ENCODE measurements around the gene SOX9. TPM values are rescaled to one million over a fixed set of nuclear protein-coding genes. Genes with fewer than 3 reads are reported as not detected.
A peak's percentile ranks its signal among the peaks of the same experiment; 100 is the strongest.

SOX9 gene
- total and polyA plus RNA-seq, 2 of the 8 experiments (the other 6 are each of a cell fraction or from before 2014, with no cell fraction given), result 1.9 to 4.9 TPM

DNA sequence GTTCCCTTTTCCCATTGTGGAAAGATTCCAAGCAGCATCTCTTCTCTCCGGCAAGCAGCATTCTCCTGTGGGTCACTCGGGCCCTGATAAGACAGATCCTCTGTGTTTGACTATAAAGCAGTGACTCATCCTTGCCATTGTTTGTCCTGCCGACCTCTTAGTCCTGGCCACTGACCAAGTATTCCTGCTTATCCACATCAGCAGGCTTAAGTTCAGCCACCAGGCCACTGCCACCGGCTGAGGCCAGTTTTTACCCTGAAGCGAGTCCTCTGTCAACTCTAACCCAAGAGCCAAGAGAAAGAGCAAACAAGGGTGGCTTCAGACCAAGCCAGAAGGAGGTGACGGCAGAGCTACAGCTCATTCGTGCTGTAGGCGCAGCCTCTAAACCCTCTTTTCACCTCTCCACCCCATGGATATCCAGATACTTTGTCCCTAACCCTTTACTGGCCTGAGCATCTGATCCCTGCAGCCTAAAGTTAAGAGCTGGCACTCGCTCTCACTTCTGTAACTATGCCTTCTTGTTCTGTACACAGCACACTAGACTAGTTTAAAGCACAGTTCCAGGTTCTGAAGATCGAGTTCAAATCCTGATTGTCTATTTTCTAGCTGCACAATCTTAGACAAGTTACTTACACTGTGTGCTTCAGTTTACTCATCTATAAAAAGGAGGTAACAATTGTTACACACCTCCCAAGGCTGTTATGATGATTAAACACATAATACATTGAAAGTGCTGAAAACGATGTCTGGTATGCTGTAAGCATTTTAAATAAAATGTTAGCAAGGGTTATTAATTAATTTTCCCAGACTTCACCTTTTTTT, 31.0 kb downstream of the SOX9 start:
- FAIRE-seq, result no peak

More for the DNA sequence above, 31.0 kb downstream of the SOX9 start:
- H2BK5ac ChIP-seq (ENCODE audit: low read depth, low read length), result peak overlapping the region; percentile 98
- CTCF ChIA-PET (ENCODE audit: partially characterized antibody), result interaction anchor here (0.7 to 2.3 kb wide), 4 partner anchors 8 to 274 kb away, joined by 4 to 6 read pairs (median 4); partner anchors contain the start of gene SOX9
- peak overlapping the region; percentile 93 for H4K91ac ChIP-seq (replicated peaks; ENCODE audit: insufficient read length, low read length)
- H3K9me3 ChIP-seq (ENCODE audit: insufficient read depth in 2 of 2, low read depth in 1 of 2, low read length in 1 of 2), result no peaks in the 10 kb centered on the region
- peak overlapping the region; percentile 49 to 78 for H3K4me2 ChIP-seq (ENCODE audit: insufficient read depth in 1 of 2, low read depth in 2 of 2, low read length in 2 of 2)
- H2AFZ ChIP-seq (ENCODE audit: low read length), result peak overlapping the region; percentile 40; the same call in 1 of the 2 replicates
- no peaks in the 10 kb centered on the region for H3K36me3 ChIP-seq (ENCODE audit: control insufficient read depth in 2 of 4, insufficient read depth in 4 of 4, low read length in 3 of 4)
- no peak overlapping the region for H3K23ac ChIP-seq (ENCODE audit: insufficient read length)
- 62% methylated on average over 11 of the region's 11 CpGs; no CpG with 5 or more reads in 1 of the 2 experiments for WGBS, 2 experiments (ENCODE audit: extremely low coverage in 1 of 2, insufficient coverage in 1 of 2, insufficient read length in 1 of 2, insufficient replicate concordance in 2 of 2, low coverage in 1 of 2, low lambda C conversion rate in 2 of 2, missing lambda C conversion rate in 1 of 2)
- peak overlapping the region; percentile 90; the same call in 1 of the 2 replicates for H4K8ac ChIP-seq (ENCODE audit: extremely low read depth, insufficient read depth, low read length)
- peak overlapping the region; percentile 60 for H4K5ac ChIP-seq (ENCODE audit: insufficient read length, low read depth, low read length)
- POLR2A ChIA-PET (ENCODE audit: partially characterized antibody), result interaction anchor here (1.2 to 3.6 kb wide), 3 partner anchors 10 to 31 kb away, joined by 3 to 15 read pairs (median 7); partner anchors contain the start of gene SOX9
- peak overlapping the region; percentile 76 for H3K18ac ChIP-seq (ENCODE audit: extremely low read depth, low read length)
- H3K56ac ChIP-seq (replicated peaks; ENCODE audit: insufficient read length, low read depth, low read length), result no peak overlapping the region
- no peaks in the 10 kb centered on the region for H3K27me3 ChIP-seq (replicated peaks in 1 of 4; ENCODE audit: control insufficient read depth in 3 of 4, extremely low read depth in 1 of 4, insufficient read depth in 3 of 4, low read length in 3 of 4)
- no peaks in the 10 kb centered on the region for H4K20me1 ChIP-seq (replicated peaks in 1 of 2; ENCODE audit: control insufficient read depth in 1 of 2, insufficient read depth in 2 of 2, low read length in 2 of 2)
- peak overlapping the region; percentile 100 for H2BK12ac ChIP-seq (ENCODE audit: low read depth, low read length)
- no peaks in the 10 kb centered on the region for H3K79me2 ChIP-seq (ENCODE audit: control insufficient read depth in 1 of 2, insufficient read depth in 2 of 2, low read length in 2 of 2)
- peak overlapping the region in 3 of 4 experiments; percentile 40 to 79 (median 55); a peak in 5 of 7 replicates for H3K9ac ChIP-seq (replicated peaks in 1 of 4; ENCODE audit: extremely low read depth in 1 of 4, low read depth in 3 of 4, low read length in 3 of 4)
- H3K4me3 ChIP-seq (ENCODE audit: extremely low read depth in 1 of 4, insufficient read depth in 2 of 4, low read depth in 3 of 4, low read length in 4 of 4), result peak overlapping the region in 3 of 4 experiments; percentile 16 to 48 (median 17); a peak in 4 of 8 replicates
- no peak overlapping the region for H3K4ac ChIP-seq (replicated peaks; ENCODE audit: insufficient read length, low read depth, low read length)
- no peak overlapping the region for H3K14ac ChIP-seq (ENCODE audit: insufficient read length)
- TF ChIP-seq TCF12 (IDR thresholded peaks at IDR 0.05; ENCODE audit: low read depth, low read length) (no peak), POLR2A (IDR thresholded peaks at IDR 0.05; ENCODE audit: control extremely low read depth in 1 of 2, low read depth in 2 of 2, low read length in 2 of 2) (peak in 1 of 2 experiments; percentile 66; a peak in 1 of 3 replicates), JUN (IDR thresholded peaks at IDR 0.05; ENCODE audit: low read depth, low read length) (peak; percentile 53; the same call in 1 of the 2 replicates), RFX5 (IDR thresholded peaks at IDR 0.05; ENCODE audit: borderline replicate concordance, low read depth, low read length) (no peak), JUND (IDR thresholded peaks at IDR 0.05; ENCODE audit: low read length) (peak; percentile 87)
- peak overlapping the region; percentile 6; the same call in 1 of the 2 replicates for H2BK15ac ChIP-seq (ENCODE audit: low read length)
- DNase-seq (ENCODE audit: low read depth in 1 of 2, low spot score in 2 of 2), result peak in 1 of 2 experiments; percentile 53
- H3K23me2 ChIP-seq (ENCODE audit: low read depth, low read length), result no peaks in the 10 kb centered on the region; the same call in 1 of the 2 replicates
- H3K4me1 ChIP-seq (replicated peaks in 1 of 4; ENCODE audit: control insufficient read depth in 3 of 4, insufficient read depth in 4 of 4, low read length in 3 of 4), result peaks cover 5 to 19% (median 11%) of the 10 kb centered on the region in 4 experiments; a peak in 4 of 7 replicates
- H2BK20ac ChIP-seq (ENCODE audit: low read length), result peak overlapping the region; percentile 84
- peak overlapping the region; percentile 81 for H2BK120ac ChIP-seq (replicated peaks; ENCODE audit: low read depth, low read length)
- H3K27ac ChIP-seq (ENCODE audit: low read depth, low read length), result peak overlapping the region; percentile 92
- peak overlapping the region; percentile 66; the same call in 1 of the 2 replicates for H2AK5ac ChIP-seq (ENCODE audit: low read depth, low read length)
- no peaks in the 10 kb centered on the region for H3K79me1 ChIP-seq (ENCODE audit: low read depth, low read length)
